B cell (primary cell): ENCODE results near the gene ACTR2.

Experiments used
- EZH2 ChIP-seq: IDR thresholded peaks from 2 replicates; pipeline ENCODE4 v1.6.1; 2012; ENCODE audit warnings: borderline replicate concordance, low read depth, mild to moderate bottlenecking, moderate library complexity, low read length; ENCODE audit not compliant: insufficient read depth, poor library complexity, severe bottlenecking
- TF ChIP-seq, protein P1 (sequence below): fragments of 200-600 bp; IDR thresholded peaks from one replicate; pipeline ENCODE4 v1.8.0; 2022; ENCODE audit warnings: antibody characterized with exemption, mild to moderate bottlenecking

- TF ChIP-seq, protein P1, sequence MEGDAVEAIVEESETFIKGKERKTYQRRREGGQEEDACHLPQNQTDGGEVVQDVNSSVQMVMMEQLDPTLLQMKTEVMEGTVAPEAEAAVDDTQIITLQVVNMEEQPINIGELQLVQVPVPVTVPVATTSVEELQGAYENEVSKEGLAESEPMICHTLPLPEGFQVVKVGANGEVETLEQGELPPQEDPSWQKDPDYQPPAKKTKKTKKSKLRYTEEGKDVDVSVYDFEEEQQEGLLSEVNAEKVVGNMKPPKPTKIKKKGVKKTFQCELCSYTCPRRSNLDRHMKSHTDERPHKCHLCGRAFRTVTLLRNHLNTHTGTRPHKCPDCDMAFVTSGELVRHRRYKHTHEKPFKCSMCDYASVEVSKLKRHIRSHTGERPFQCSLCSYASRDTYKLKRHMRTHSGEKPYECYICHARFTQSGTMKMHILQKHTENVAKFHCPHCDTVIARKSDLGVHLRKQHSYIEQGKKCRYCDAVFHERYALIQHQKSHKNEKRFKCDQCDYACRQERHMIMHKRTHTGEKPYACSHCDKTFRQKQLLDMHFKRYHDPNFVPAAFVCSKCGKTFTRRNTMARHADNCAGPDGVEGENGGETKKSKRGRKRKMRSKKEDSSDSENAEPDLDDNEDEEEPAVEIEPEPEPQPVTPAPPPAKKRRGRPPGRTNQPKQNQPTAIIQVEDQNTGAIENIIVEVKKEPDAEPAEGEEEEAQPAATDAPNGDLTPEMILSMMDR, result no peak
- no peak for TF ChIP-seq EZH2
Observed at GRCh38 chr2:65198737-65199136, 28.9 kb upstream of the ACTR2 start.
